Dendritic cell treated with granulocyte-macrophage colony-stimulating factor and Interleukin-4, amounts not matched to agents 40 ng/mL and 50 ng/mL, for 4 days (primary cell): Measurements from ENCODE around the gene ARHGAP26.
"Not testable (repeated sequence)": the region's sequence is repeated elsewhere in the genome, so short reads cannot be mapped to it uniquely, and the experiment has no call there.

Experiments
- H3K27ac Mint-ChIP-seq: one replicate; pipeline ENCODE4 v1.8.0; 2022; ENCODE audit warnings: mild to moderate bottlenecking, mixed read lengths
- H3K27me3 Mint-ChIP-seq: one replicate; pipeline ENCODE4 v1.8.0; 2022; ENCODE audit warnings: mild to moderate bottlenecking, mixed read lengths
- H3K36me3 Mint-ChIP-seq: one replicate; pipeline ENCODE4 v1.8.0; 2022; ENCODE audit warnings: low read depth, mixed read lengths
- H3K4me1 Mint-ChIP-seq: one replicate; pipeline ENCODE4 v1.8.0; 2022; ENCODE audit warnings: low read depth, mixed read lengths
- H3K4me3 Mint-ChIP-seq: one replicate; pipeline ENCODE4 v1.8.0; 2022; ENCODE audit warnings: mild to moderate bottlenecking, moderate library complexity, mixed read lengths
- H3K9me3 Mint-ChIP-seq: one replicate; pipeline ENCODE4 v1.8.0; 2022; ENCODE audit warnings: mixed read lengths
- intact Hi-C: fragments of 100-400 bp; cut with micrococcal nuclease; formaldehyde crosslinking; loops from one replicate; pipeline ENCODE4 v1.15.0; 2022

ARHGAP26 gene

GRCh38 chr5:143114481-143114880 lies 344.3 kb downstream of the ARHGAP26 start:
- Mint-ChIP-seq H3K9me3 (no peaks in the 10 kb centered on the region), H3K4me1 (peaks cover 71% of the 10 kb centered on the region), H3K27me3 (no peaks in the 10 kb centered on the region), H3K4me3 (no peak overlapping the region), H3K36me3 (peaks cover 24% of the 10 kb centered on the region), H3K27ac (peak overlapping the region; percentile 39)
- intact Hi-C loops, result no loop called here

GRCh38 chr5:143115381-143115780 lies 345.2 kb downstream of the ARHGAP26 start:
- no peaks in the 10 kb centered on the region for H3K9me3 Mint-ChIP-seq
- no peak overlapping the region for H3K4me3 Mint-ChIP-seq
- H3K4me1 Mint-ChIP-seq, result peaks cover 62% of the 10 kb centered on the region
- H3K36me3 Mint-ChIP-seq, result peaks cover 19% of the 10 kb centered on the region
- H3K27ac Mint-ChIP-seq, result no peak overlapping the region
- no peaks in the 10 kb centered on the region for H3K27me3 Mint-ChIP-seq
- intact Hi-C loops, result loop anchor here (5.0 kb wide), 1 partner anchor 48 kb away; no protein-coding TSS in a partner anchor

GRCh38 chr5:143116814-143117213 lies 346.6 kb downstream of the ARHGAP26 start:
- no peaks in the 10 kb centered on the region for H3K27me3 Mint-ChIP-seq

GRCh38 chr5:143117821-143118220 lies 347.6 kb downstream of the ARHGAP26 start:
- H3K4me3 Mint-ChIP-seq, result no peak overlapping the region
- peaks cover 53% of the 10 kb centered on the region for H3K4me1 Mint-ChIP-seq
- peak overlapping the region; percentile 90 for H3K27ac Mint-ChIP-seq
- no peaks in the 10 kb centered on the region for H3K27me3 Mint-ChIP-seq
- intact Hi-C loops, result loop anchor here (5.0 kb wide), 1 partner anchor 51 kb away; no protein-coding TSS in a partner anchor
- H3K9me3 Mint-ChIP-seq, result no peaks in the 10 kb centered on the region
- H3K36me3 Mint-ChIP-seq, result peaks cover 30% of the 10 kb centered on the region

More at GRCh38 chr5:143116814-143117213, 346.6 kb downstream of the ARHGAP26 start:
- no peak overlapping the region for H3K4me3 Mint-ChIP-seq
- no peaks in the 10 kb centered on the region for H3K9me3 Mint-ChIP-seq
- H3K27ac Mint-ChIP-seq, result no peak overlapping the region
- intact Hi-C loops, result loop anchor here (5.0 kb wide), 1 partner anchor 50 kb away; no protein-coding TSS in a partner anchor
- peaks cover 26% of the 10 kb centered on the region for H3K36me3 Mint-ChIP-seq
- H3K4me1 Mint-ChIP-seq, result peaks cover 54% of the 10 kb centered on the region

- peaks cover 51% of the 10 kb centered on the region for H3K4me1 Mint-ChIP-seq
- intact Hi-C loops, result loop anchor here (5.0 kb wide), 1 partner anchor 51 kb away; no protein-coding TSS in a partner anchor
- H3K27me3 Mint-ChIP-seq, result no peaks in the 10 kb centered on the region
- no peak overlapping the region for H3K4me3 Mint-ChIP-seq
- no peaks in the 10 kb centered on the region for H3K9me3 Mint-ChIP-seq
- H3K27ac Mint-ChIP-seq, result peak overlapping the region; percentile 90
- H3K36me3 Mint-ChIP-seq, result peaks cover 33% of the 10 kb centered on the region
These were observed 348.0 kb downstream of the ARHGAP26 start for GRCh38 chr5:143118222-143118621.

DNA sequence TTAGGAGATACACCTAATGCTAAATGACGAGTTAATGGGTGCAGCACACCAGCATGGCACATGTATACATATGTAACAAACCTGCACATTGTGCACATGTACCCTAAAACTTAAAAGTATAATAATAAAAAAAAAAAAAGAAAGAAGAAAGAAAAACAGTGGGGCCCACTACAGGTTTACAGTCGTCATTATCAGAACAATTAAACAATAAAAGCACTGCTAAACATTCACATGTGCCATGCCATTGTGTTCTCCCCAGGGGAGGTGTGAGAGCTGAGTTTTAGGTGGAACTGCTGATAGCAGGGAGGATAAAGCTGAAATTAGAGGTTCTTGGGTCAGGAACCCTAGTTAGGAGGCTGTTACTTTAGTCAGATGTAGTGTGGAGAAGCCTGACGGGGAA lies 348.6 kb downstream of the ARHGAP26 start:
- Mint-ChIP-seq H3K36me3 (peaks cover 33% of the 10 kb centered on the region), H3K4me1 (peaks cover 47% of the 10 kb centered on the region), H3K27ac (peak overlapping the region; percentile 90)
- intact Hi-C loops, result loop anchor here (5.0 kb wide), 1 partner anchor 52 kb away; no protein-coding TSS in a partner anchor
- not testable (repeated sequence) for H3K27me3 Mint-ChIP-seq, H3K4me3 Mint-ChIP-seq, H3K9me3 Mint-ChIP-seq

GRCh38 chr5:143119291-143119769 lies 349.2 kb downstream of the ARHGAP26 start:
- Mint-ChIP-seq H3K4me3 (no peak overlapping the region), H3K4me1 (peaks cover 47% of the 10 kb centered on the region)
- intact Hi-C loops, result loop anchor here (5.0 kb wide), 1 partner anchor 52 kb away; no protein-coding TSS in a partner anchor

GRCh38 chr5:143119881-143120341 lies 349.7 kb downstream of the ARHGAP26 start:
- Mint-ChIP-seq H3K27ac (no peak overlapping the region), H3K9me3 (no peaks in the 10 kb centered on the region), H3K4me1 (peaks cover 47% of the 10 kb centered on the region), H3K27me3 (no peaks in the 10 kb centered on the region), H3K36me3 (peaks cover 33% of the 10 kb centered on the region), H3K4me3 (no peak overlapping the region)
- intact Hi-C loops, result loop anchor here (5.0 kb wide), 1 partner anchor 53 kb away; no protein-coding TSS in a partner anchor

More at GRCh38 chr5:143119291-143119769, 349.2 kb downstream of the ARHGAP26 start:
- no peaks in the 10 kb centered on the region for H3K9me3 Mint-ChIP-seq
- H3K27ac Mint-ChIP-seq, result peak overlapping the region; percentile 90
- no peaks in the 10 kb centered on the region for H3K27me3 Mint-ChIP-seq
- peaks cover 33% of the 10 kb centered on the region for H3K36me3 Mint-ChIP-seq

GRCh38 chr5:143120460-143121134 lies 350.4 kb downstream of the ARHGAP26 start:
- intact Hi-C loops, result no loop called here
- Mint-ChIP-seq H3K27me3 (no peaks in the 10 kb centered on the region), H3K4me1 (peaks cover 52% of the 10 kb centered on the region), H3K9me3 (no peaks in the 10 kb centered on the region), H3K27ac (no peak overlapping the region), H3K4me3 (no peak overlapping the region), H3K36me3 (peaks cover 38% of the 10 kb centered on the region)

GRCh38 chr5:143121135-143121475 lies 350.9 kb downstream of the ARHGAP26 start:
- H3K27me3 Mint-ChIP-seq, result no peaks in the 10 kb centered on the region
- H3K36me3 Mint-ChIP-seq, result peaks cover 38% of the 10 kb centered on the region
- peaks cover 52% of the 10 kb centered on the region for H3K4me1 Mint-ChIP-seq
- intact Hi-C loops, result no loop called here
- no peak overlapping the region for H3K27ac Mint-ChIP-seq
- H3K9me3 Mint-ChIP-seq, result no peaks in the 10 kb centered on the region
- H3K4me3 Mint-ChIP-seq, result no peak overlapping the region

- Mint-ChIP-seq H3K4me3 (no peak overlapping the region), H3K9me3 (no peaks in the 10 kb centered on the region), H3K27ac (peak overlapping the region; percentile 32), H3K27me3 (no peaks in the 10 kb centered on the region), H3K4me1 (peaks cover 37% of the 10 kb centered on the region), H3K36me3 (peaks cover 47% of the 10 kb centered on the region)
- intact Hi-C loops, result no loop called here
These were observed 354.4 kb downstream of the ARHGAP26 start for GRCh38 chr5:143124593-143124992.

DNA sequence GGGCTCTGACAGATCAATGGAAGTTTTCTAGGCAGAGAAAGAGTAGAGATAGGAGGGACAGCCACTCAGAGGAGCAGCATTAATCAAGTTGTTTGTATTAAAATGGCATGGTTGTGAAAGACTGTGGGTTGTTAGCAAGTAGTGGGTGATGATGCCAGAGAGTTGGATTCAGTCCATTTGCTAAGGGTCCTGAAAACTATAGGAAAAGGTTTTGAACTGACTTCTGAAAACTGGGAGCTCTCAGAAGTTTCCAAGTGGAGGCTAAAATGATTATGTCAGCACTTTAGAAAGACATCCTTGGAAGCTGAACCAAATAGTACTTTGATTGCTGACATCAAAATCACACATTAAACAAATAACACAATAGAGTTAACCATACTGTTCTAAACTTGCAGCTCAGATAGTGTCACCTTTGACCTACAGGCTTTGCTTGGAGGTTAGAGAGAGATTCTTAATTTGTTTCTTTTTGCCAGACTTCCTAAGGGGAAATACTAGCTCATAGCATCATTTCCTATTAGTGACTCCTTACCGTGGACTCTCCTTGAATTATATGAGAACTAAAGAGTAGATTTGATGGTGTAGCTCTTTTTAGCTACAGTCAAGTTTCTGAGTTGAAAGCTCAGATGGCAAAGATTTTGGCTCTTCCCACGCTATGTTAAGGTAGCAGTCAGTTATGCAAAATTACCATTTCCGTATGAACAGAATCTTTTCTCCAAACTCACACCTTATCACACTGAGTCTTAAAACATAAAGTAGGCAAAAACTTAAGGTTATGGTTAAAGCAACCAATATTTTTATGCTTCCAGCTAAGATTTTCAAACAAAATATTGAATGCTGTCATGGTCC lies 356.2 kb downstream of the ARHGAP26 start:
- intact Hi-C loops, result no loop called here
- Mint-ChIP-seq H3K9me3 (no peaks in the 10 kb centered on the region), H3K4me1 (peaks cover 43% of the 10 kb centered on the region), H3K36me3 (peaks cover 41% of the 10 kb centered on the region), H3K4me3 (no peak overlapping the region), H3K27me3 (no peaks in the 10 kb centered on the region), H3K27ac (no peak overlapping the region)

DNA sequence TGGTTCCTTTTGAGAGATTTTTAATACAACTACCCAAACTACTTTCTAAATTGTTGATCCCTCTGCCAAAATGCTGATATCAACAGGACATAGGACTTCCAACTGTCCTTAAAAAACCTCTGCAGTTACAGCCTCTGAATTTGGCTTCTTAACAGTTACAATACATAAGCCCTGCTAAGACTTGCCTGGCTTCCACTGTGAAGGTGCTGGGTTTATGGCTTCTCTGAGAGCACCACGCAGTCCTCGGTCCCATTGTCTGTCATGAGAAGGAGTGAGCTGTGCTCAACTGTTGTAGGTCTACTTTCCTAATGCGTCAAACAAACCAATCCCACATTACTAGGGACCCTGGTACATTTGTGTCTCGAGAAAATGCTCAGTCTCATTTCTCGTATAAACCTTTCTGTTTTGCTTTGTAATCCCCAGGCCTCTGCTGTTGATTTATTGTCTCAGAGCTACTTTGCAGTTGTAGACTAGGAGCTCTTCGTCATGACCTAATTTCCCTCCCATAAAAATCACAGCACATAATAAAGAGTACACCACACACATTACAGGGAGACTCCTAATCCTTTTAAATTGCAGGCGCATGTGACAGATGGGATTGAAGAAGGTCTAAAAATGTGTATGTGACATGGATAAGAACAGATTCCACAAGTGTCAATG lies 358.4 kb downstream of the ARHGAP26 start:
- intact Hi-C loops, result no loop called here
- H3K27ac Mint-ChIP-seq, result no peak overlapping the region
- no peaks in the 10 kb centered on the region for H3K27me3 Mint-ChIP-seq
- H3K9me3 Mint-ChIP-seq, result no peaks in the 10 kb centered on the region
- H3K36me3 Mint-ChIP-seq, result peaks cover 39% of the 10 kb centered on the region
- peaks cover 43% of the 10 kb centered on the region for H3K4me1 Mint-ChIP-seq
- H3K4me3 Mint-ChIP-seq, result no peak overlapping the region
